Thymus (tissue), 11 donors: Measurements from ENCODE around the gene C9orf153. TPM values are rescaled to one million over a fixed set of nuclear protein-coding genes. Genes with fewer than 3 reads are reported as not detected.
A peak's percentile ranks its signal among the peaks of the same experiment; 100 is the strongest.

Source experiments
- DNase-seq, 9 donors: peaks; one replicate each; pipeline ENCODE4 v3.0.0-alpha.2; 2013; ENCODE audit warnings: low spot score in 9 of 9, low read depth in 6 of 9, missing footprints in 1 of 9
- H3K27ac ChIP-seq, 2 donors: one replicate each; pipeline ENCODE4 v1.5.1; 2013; ENCODE audit warnings: control low read depth in 1 of 2, low read depth in 1 of 2, low read length in 1 of 2, mild to moderate bottlenecking in 1 of 2, moderate library complexity in 1 of 2
- H3K27me3 ChIP-seq, 2 donors: one replicate each; pipeline ENCODE4 v1.5.1; 2013; ENCODE audit warnings: low read length in 1 of 2; ENCODE audit not compliant: control insufficient read depth in 2 of 2, insufficient read depth in 1 of 2
- H3K36me3 ChIP-seq, 2 donors: one replicate each; pipeline ENCODE4 v1.5.1; 2013; ENCODE audit warnings: low read length in 1 of 2, mild to moderate bottlenecking in 1 of 2, moderate library complexity in 1 of 2; ENCODE audit not compliant: control insufficient read depth in 2 of 2, insufficient read depth in 2 of 2
- H3K4me1 ChIP-seq, 2 donors: one replicate each; pipeline ENCODE4 v1.5.1; 2013; ENCODE audit warnings: low read length in 2 of 2; ENCODE audit not compliant: control insufficient read depth in 2 of 2, insufficient read depth in 2 of 2
- H3K4me3 ChIP-seq, 2 donors: one replicate each; pipeline ENCODE4 v1.5.1; 2013; ENCODE audit warnings: low read length in 2 of 2, control low read depth in 1 of 2, mild to moderate bottlenecking in 1 of 2
- H3K9me3 ChIP-seq, 2 donors: one replicate each; pipeline ENCODE4 v1.5.1; 2013; ENCODE audit warnings: low read length in 1 of 2, mild to moderate bottlenecking in 1 of 2; ENCODE audit not compliant: control insufficient read depth in 2 of 2, insufficient read depth in 1 of 2
- whole genome bisulfite sequencing: extraction: QIAGEN DNeasy Blood & Tissue Kit; methylation state at CpG from one replicate; pipeline ENCODE4 v1.1.7; 2013; 5-methylcytosine and 5-hydroxymethylcytosine counted together
- polyA plus RNA-seq: library from polyadenylated mRNA; stranded (reverse); fragments of 200-250 nt; gene quantifications from one replicate; pipeline ENCODE4 v1.2.3, GENCODE V29; 2013
- total RNA-seq: library from RNA; stranded (reverse); fragments of 120-200 nt; gene quantifications from one replicate; pipeline ENCODE4 v1.2.4, GENCODE V29; 2013
- donor health status: healthy.

C9orf153 gene
- total and polyA plus RNA-seq, 2 donors, result 0.16 to 0.19 TPM

DNA sequence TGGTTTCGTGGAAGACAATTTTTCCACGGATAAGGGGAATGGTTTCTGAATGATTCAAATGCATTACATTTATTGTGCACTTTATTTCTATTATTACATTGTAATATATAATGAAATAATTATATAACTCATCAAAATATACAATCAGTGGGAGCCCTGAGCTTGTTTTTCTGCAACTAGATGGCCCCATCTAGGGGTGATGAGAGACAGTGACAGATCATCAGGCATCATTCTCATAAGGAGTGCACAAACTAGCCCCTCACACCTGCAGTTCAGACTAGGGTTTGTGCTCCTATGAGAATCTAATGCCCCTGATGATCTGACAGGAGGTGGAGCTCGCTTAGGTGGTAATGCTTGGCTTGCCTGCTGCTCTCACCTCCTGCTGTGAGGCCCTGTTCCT lies 16.5 kb upstream of the C9orf153 start:
- Histone ChIP-seq H3K4me3 (no peak overlapping the region), H3K9me3 (no peaks in the 10 kb centered on the region), H3K36me3 (peaks cover 8 to 13% of the 10 kb centered on the region in 2 donors), H3K4me1 (peaks cover 0 to 4% of the 10 kb centered on the region in 2 donors), H3K27ac (no peak overlapping the region), H3K27me3 (no peaks in the 10 kb centered on the region)
- 96% methylated on average over 3 of the region's 3 CpGs for WGBS
- peak in 1 of 9 donors; percentile 29 for DNase-seq

DNA sequence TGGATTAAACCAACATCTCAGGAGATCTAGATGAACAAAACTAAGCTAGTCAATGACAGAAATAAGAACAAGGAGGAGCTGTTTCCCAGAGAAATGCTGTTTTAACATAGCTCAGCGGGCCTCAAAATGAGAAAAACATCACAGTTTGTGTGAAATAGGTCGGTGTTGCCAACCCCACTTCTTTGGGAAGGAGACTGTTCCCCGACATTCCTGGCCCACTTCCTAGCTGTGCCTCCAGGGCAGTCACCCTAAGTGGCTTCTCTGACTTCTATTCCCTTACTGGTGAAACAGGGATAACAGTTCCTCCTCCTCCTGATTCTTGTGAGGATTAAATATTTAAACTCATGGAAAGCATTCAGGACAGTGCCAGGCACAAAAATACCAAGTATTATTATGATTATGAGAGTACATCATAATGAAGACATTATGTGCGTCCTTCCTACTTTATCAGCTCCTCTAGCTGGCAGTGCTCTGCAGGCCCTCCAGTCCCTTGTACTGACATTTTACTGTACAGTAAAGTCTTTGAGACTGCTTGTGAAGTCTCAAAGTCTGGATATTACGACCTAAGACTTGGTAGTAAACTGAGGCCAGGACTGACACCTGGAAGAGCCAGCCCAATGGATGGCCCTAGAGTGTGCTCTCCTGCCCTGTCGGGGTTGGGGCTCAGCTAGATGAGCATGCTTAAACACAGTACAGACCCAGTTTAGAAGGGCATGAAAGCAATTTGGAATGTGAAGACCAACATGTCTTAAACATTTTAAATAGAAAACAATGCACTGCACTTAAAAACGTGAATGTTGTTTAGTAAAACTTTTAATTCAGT lies 15.6 kb upstream of the C9orf153 start:
- DNase-seq, result no peak
- no peak overlapping the region for H3K27ac ChIP-seq
- no peak overlapping the region for H3K4me3 ChIP-seq
- no peaks in the 10 kb centered on the region for H3K4me1 ChIP-seq
- H3K9me3 ChIP-seq, result no peaks in the 10 kb centered on the region
- H3K36me3 ChIP-seq, result peaks cover 8 to 13% of the 10 kb centered on the region in 2 donors
- 95% methylated on average over 7 of the region's 7 CpGs for WGBS
- no peaks in the 10 kb centered on the region for H3K27me3 ChIP-seq

DNA sequence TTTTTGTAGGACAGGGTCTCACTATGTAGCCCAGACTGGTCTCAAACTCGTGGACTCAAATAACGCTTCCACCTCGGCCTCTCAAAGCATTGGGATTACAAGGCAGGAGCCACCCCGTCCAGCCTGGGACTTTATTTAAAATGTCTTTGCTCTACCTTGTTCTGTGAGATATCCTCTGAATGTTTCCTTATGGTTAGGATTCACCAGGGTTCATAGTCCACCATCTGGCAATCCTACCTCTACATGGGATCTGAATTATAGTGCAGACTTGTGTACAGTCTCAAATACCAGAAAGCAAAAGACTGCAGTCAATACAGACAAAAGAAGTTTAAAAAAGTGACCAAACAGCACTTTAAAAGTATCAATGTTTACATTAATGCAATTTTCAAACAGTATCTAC lies 12.8 kb upstream of the C9orf153 start:
- WGBS, result 98% methylated on average over 4 of the region's 4 CpGs
- H3K27me3 ChIP-seq, result no peaks in the 10 kb centered on the region
- H3K9me3 ChIP-seq, result no peaks in the 10 kb centered on the region
- H3K4me3 ChIP-seq, result no peak overlapping the region
- H3K4me1 ChIP-seq, result no peaks in the 10 kb centered on the region
- no peak overlapping the region for H3K27ac ChIP-seq
- no peak for DNase-seq
- peaks cover 8 to 13% of the 10 kb centered on the region in 2 donors for H3K36me3 ChIP-seq

DNA sequence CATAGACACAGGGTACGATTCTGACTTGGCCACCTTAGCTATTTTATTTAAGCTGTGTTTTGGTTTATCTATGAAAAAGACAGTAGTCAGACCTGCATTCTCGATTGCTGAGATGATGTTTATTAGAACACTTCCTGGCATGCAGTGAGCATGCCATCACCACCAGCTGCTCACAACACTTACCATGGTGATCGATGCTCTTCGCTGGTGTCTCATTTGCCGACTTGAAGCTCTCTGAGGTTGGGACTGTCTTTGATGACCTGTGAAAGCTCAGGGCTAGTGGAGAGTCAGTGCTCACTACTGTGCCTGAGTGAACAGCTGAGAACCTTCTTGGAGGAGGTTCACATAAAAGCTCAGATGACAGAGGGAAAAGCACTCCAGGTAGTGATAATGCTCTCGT lies 4.4 kb upstream of the C9orf153 start:
- Histone ChIP-seq H3K36me3 (peaks cover 3 to 14% of the 10 kb centered on the region in 2 donors), H3K9me3 (no peaks in the 10 kb centered on the region), H3K27me3 (no peaks in the 10 kb centered on the region), H3K27ac (no peak overlapping the region), H3K4me3 (no peak overlapping the region), H3K4me1 (no peaks in the 10 kb centered on the region)
- WGBS, result 97% methylated on average over 6 of the region's 6 CpGs
- DNase-seq, result no peak

DNA sequence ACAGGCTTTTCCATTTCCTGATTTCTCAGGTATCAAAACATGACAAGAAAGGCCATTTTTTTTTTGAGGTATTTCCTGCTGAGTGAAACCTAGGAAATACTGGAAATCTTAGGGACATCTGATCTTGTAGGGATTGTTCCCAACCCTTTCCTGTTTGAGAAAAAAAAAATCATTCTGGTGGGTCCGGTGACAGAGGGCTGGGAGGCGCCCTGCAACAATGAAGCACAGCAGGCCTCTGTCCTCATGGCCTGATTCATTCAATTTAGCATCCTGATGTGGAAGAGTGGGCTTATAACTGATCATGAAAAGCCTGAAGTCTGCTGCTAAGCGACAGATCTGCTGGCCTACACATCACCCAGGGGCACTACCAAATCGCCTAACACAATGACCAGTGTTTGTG lies 3.0 kb upstream of the C9orf153 start:
- H3K9me3 ChIP-seq, result no peaks in the 10 kb centered on the region
- WGBS, result 96% methylated on average over 4 of the region's 4 CpGs
- H3K27me3 ChIP-seq, result no peaks in the 10 kb centered on the region
- DNase-seq, result no peak
- peak overlapping the region in 1 of 2 donors; percentile 8 for H3K27ac ChIP-seq
- no peak overlapping the region for H3K4me3 ChIP-seq
- H3K36me3 ChIP-seq, result peaks cover 3 to 14% of the 10 kb centered on the region in 2 donors
- no peaks in the 10 kb centered on the region for H3K4me1 ChIP-seq

DNA sequence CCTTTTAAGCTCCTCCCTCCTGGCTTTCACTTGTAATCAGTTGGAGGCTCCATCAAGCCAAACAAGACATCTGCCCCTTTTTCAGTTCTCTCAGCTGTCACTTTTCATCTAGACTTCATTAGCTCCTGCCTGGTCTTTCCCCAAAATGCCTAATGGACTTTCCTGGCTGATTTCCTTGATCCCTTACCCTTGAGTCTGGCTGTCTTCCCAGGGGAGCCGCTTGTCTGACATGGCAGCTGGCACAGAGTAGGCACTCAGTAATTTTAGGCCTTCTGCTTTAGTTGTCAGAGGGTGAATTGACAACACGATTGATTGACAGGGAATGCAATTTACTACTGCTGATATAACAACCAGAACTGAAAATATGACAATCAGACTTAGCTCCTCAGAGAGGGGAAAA lies 2.1 kb downstream of the C9orf153 start:
- WGBS, result 96% methylated on average over 2 of the region's 2 CpGs
- no peaks in the 10 kb centered on the region for H3K27me3 ChIP-seq
- H3K4me3 ChIP-seq, result no peak overlapping the region
- peaks cover 0 to 3% of the 10 kb centered on the region in 2 donors for H3K36me3 ChIP-seq
- peaks cover 0 to 4% of the 10 kb centered on the region in 2 donors for H3K9me3 ChIP-seq
- no peaks in the 10 kb centered on the region for H3K4me1 ChIP-seq
- DNase-seq, result no peak
- no peak overlapping the region for H3K27ac ChIP-seq

DNA sequence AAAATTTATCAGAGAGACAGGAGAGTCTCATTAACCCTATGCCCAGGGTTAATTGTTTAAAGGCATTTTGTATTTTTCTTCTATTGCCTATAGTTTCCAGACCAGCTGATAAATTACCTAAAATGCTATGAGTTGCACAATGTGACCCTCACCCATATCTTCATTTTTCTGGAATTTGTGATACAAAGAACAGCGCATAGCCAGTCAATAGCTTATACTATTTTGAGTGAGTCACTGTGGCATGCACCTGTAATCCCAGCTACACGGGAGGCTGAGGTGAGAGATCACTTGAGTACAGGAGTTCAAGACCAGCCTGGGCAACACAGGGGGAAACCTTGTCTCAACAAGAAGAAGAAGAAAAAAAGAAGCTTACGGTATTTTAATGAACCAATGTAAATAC lies 2.8 kb downstream of the C9orf153 start:
- Histone ChIP-seq H3K36me3 (no peaks in the 10 kb centered on the region), H3K27me3 (no peaks in the 10 kb centered on the region), H3K9me3 (peaks cover 0 to 4% of the 10 kb centered on the region in 2 donors), H3K4me1 (no peaks in the 10 kb centered on the region), H3K27ac (no peak overlapping the region), H3K4me3 (no peak overlapping the region)
- WGBS, result 98% methylated on average over 3 of the region's 3 CpGs
- no peak for DNase-seq

DNA sequence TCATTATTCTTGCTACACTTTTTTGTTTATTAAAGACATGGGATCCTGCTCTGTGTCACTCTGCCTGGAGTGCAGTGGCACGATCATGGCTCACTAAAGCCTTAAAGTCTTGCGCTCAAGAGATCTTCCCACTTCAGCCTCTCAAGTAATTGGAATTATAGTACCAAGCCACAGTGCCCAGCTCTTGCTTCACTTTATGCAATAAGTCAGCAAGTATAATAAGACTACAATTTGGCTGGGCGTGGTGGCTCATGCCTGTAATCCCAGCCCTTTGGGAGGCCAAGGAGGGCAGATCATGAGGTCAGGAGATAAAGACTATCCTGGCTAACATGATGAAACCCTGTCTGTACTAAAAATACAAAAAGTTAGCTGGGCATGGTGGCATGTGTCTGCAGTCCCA lies 5.9 kb downstream of the C9orf153 start:
- Histone ChIP-seq H3K36me3 (no peaks in the 10 kb centered on the region), H3K4me1 (no peaks in the 10 kb centered on the region), H3K27ac (no peak overlapping the region), H3K4me3 (no peak overlapping the region), H3K27me3 (no peaks in the 10 kb centered on the region), H3K9me3 (peaks cover 0 to 4% of the 10 kb centered on the region in 2 donors)
- DNase-seq, result no peak
- 98% methylated on average over 3 of the region's 3 CpGs for WGBS

DNA sequence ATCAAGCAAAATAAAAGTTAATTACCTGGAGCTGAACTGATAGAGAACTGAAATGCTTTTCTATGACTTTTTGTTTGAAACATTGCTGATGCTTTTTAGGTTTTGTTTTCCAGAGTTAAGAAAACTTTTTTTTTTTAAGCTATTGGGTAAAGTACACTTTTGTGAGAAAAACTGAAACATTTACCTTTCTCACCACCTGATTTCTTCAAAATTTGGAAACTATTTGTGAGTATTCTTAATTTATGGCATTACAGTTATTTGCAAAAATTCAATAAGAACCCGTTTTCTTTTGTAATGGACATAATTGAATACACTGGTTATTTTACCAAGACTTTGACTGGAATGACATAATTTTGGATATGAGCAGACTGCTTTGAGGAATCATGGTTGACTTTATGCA lies 6.6 kb downstream of the C9orf153 start:
- no peaks in the 10 kb centered on the region for H3K4me1 ChIP-seq
- no peak overlapping the region for H3K4me3 ChIP-seq
- H3K9me3 ChIP-seq, result peaks cover 0 to 4% of the 10 kb centered on the region in 2 donors
- H3K27ac ChIP-seq, result no peak overlapping the region
- 98% methylated on average over 1 of the region's 1 CpG for WGBS
- DNase-seq, result no peak
- no peaks in the 10 kb centered on the region for H3K27me3 ChIP-seq
- no peaks in the 10 kb centered on the region for H3K36me3 ChIP-seq
